ENCODE results near the gene PTF1A. TPM values are rescaled to one million over a fixed set of nuclear protein-coding genes. Genes with fewer than 3 reads are reported as not detected.

The PTF1A gene
- total RNA-seq, 2 experiments from 2014 or later: not detected

GRCh38 chr10:23147035-23147434 is 45.1 kb upstream of the PTF1A start:
- Histone ChIP-seq H3K9me2 (ENCODE audit: insufficient read depth, low read length) (no peaks in the 10 kb centered on the region), H3K4me3 (ENCODE audit: low read depth, low read length, poor library complexity, severe bottlenecking) (no peak overlapping the region), H3K36me3 (ENCODE audit: insufficient read depth, low read length) (no peaks in the 10 kb centered on the region), H3K4me1 (ENCODE audit: insufficient read depth, low read length, poor library complexity, severe bottlenecking) (no peaks in the 10 kb centered on the region), H4K20me1 (ENCODE audit: insufficient read depth, low read length) (no peaks in the 10 kb centered on the region), H2AFZ (ENCODE audit: low read length) (no peak overlapping the region), H3K27ac (ENCODE audit: low read depth, low read length, poor library complexity, severe bottlenecking) (no peak overlapping the region), H3K4me2 (ENCODE audit: low read length) (no peak overlapping the region), H3K9me3 (ENCODE audit: low read length) (no peaks in the 10 kb centered on the region), H3K79me2 (ENCODE audit: insufficient read depth, low read depth, low read length) (no peaks in the 10 kb centered on the region)
- BruUV-seq (replicated peaks): no TSS peak
- CTCF ChIA-PET (ENCODE audit: unreplicated experiment): no interaction called here
- intact Hi-C loops (cut with micrococcal nuclease; ENCODE audit: unreplicated experiment): no loop called here
- no peak for TF ChIP-seq CTCF (conservative IDR thresholded peaks at IDR 0.05; ENCODE audit: low read length)
- TF ChIP-seq EZH2phosphoT487 (IDR thresholded peaks at IDR 0.05; ENCODE audit: borderline replicate concordance, low read depth, low read length): no peak
- POLR2A ChIA-PET: no interaction called here
- DNase-seq (ENCODE audit: low spot score): no peak

- H3K79me2 ChIP-seq (ENCODE audit: insufficient read depth, low read depth, low read length): no peaks in the 10 kb centered on the region
- no peak overlapping the region for H2AFZ ChIP-seq (ENCODE audit: low read length)
- no peaks in the 10 kb centered on the region for H3K9me2 ChIP-seq (ENCODE audit: insufficient read depth, low read length)
- BruUV-seq (replicated peaks): no TSS peak
- H4K20me1 ChIP-seq (ENCODE audit: insufficient read depth, low read length): no peaks in the 10 kb centered on the region
- no peaks in the 10 kb centered on the region for H3K36me3 ChIP-seq (ENCODE audit: insufficient read depth, low read length)
- no peaks in the 10 kb centered on the region for H3K4me1 ChIP-seq (ENCODE audit: insufficient read depth, low read length, poor library complexity, severe bottlenecking)
- H3K4me3 ChIP-seq (ENCODE audit: low read depth, low read length, poor library complexity, severe bottlenecking): no peak overlapping the region
- CTCF ChIA-PET (ENCODE audit: unreplicated experiment): no interaction called here
- POLR2A ChIA-PET: no interaction called here
- TF ChIP-seq EZH2phosphoT487 (IDR thresholded peaks at IDR 0.05; ENCODE audit: borderline replicate concordance, low read depth, low read length) (no peak), CTCF (conservative IDR thresholded peaks at IDR 0.05; ENCODE audit: low read length) (no peak)
- H3K27ac ChIP-seq (ENCODE audit: low read depth, low read length, poor library complexity, severe bottlenecking): no peak overlapping the region
- DNase-seq (ENCODE audit: low spot score): no peak
- intact Hi-C loops (cut with micrococcal nuclease; ENCODE audit: unreplicated experiment): no loop called here
- H3K4me2 ChIP-seq (ENCODE audit: low read length): no peak overlapping the region
- H3K9me3 ChIP-seq (ENCODE audit: low read length): no peaks in the 10 kb centered on the region
Observed at GRCh38 chr10:23148214-23148613, 43.9 kb upstream of the PTF1A start.

GRCh38 chr10:23150091-23150490 is 42.0 kb upstream of the PTF1A start:
- no peak for TF ChIP-seq CTCF (conservative IDR thresholded peaks at IDR 0.05; ENCODE audit: low read length)
- TF ChIP-seq EZH2phosphoT487 (IDR thresholded peaks at IDR 0.05; ENCODE audit: borderline replicate concordance, low read depth, low read length): no peak
- POLR2A ChIA-PET: interaction anchor here (0.6 kb wide), 1 partner anchor 923 kb away, joined by 4 read pairs; no protein-coding TSS in a partner anchor
- Histone ChIP-seq H3K4me3 (ENCODE audit: low read depth, low read length, poor library complexity, severe bottlenecking) (no peak overlapping the region), H3K27ac (ENCODE audit: low read depth, low read length, poor library complexity, severe bottlenecking) (no peak overlapping the region), H3K79me2 (ENCODE audit: insufficient read depth, low read depth, low read length) (no peaks in the 10 kb centered on the region), H3K4me2 (ENCODE audit: low read length) (no peak overlapping the region), H4K20me1 (ENCODE audit: insufficient read depth, low read length) (no peaks in the 10 kb centered on the region), H3K9me2 (ENCODE audit: insufficient read depth, low read length) (no peaks in the 10 kb centered on the region), H2AFZ (ENCODE audit: low read length) (no peak overlapping the region), H3K9me3 (ENCODE audit: low read length) (no peaks in the 10 kb centered on the region), H3K36me3 (ENCODE audit: insufficient read depth, low read length) (no peaks in the 10 kb centered on the region), H3K4me1 (ENCODE audit: insufficient read depth, low read length, poor library complexity, severe bottlenecking) (no peaks in the 10 kb centered on the region)
- no peak for DNase-seq (ENCODE audit: low spot score)
- CTCF ChIA-PET (ENCODE audit: unreplicated experiment): no interaction called here
- BruUV-seq (replicated peaks): no TSS peak
- intact Hi-C loops (cut with micrococcal nuclease; ENCODE audit: unreplicated experiment): no loop called here
